Adrenal gland (tissue), 5 donors: Measurements from ENCODE around the gene PAX6.

ENCODE experiments used
- POLR2A ChIP-seq, 2 donors: fragments of 450-650 bp; IDR thresholded peaks; one replicate each; pipeline ENCODE4 v1.6.1; 2017; ENCODE audit warnings: antibody characterized with exemption in 2 of 2, mild to moderate bottlenecking in 2 of 2, moderate library complexity in 1 of 2
- TF ChIP-seq, protein P1 (sequence below), 6 experiments: fragments of 450-650 bp in 4 of 6; fragments of 200-600 bp in 2 of 6; sonication (generic) in 1 of 6; IDR thresholded peaks; 1 replicate in 5 of 6; 2 replicates in 1 of 6; pipeline versions ENCODE4 v1.5.1 to v1.8.0; 2016 to 2021; ENCODE audit warnings: antibody characterized with exemption in 6 of 6, mild to moderate bottlenecking in 2 of 6, moderate library complexity in 1 of 6
- donor health status: DM: no; HTN: no; CAD: no.

GRCh38 chr11:31855466-31855865 is 44.3 kb upstream of the PAX6 start:
- TF ChIP-seq, protein P1, sequence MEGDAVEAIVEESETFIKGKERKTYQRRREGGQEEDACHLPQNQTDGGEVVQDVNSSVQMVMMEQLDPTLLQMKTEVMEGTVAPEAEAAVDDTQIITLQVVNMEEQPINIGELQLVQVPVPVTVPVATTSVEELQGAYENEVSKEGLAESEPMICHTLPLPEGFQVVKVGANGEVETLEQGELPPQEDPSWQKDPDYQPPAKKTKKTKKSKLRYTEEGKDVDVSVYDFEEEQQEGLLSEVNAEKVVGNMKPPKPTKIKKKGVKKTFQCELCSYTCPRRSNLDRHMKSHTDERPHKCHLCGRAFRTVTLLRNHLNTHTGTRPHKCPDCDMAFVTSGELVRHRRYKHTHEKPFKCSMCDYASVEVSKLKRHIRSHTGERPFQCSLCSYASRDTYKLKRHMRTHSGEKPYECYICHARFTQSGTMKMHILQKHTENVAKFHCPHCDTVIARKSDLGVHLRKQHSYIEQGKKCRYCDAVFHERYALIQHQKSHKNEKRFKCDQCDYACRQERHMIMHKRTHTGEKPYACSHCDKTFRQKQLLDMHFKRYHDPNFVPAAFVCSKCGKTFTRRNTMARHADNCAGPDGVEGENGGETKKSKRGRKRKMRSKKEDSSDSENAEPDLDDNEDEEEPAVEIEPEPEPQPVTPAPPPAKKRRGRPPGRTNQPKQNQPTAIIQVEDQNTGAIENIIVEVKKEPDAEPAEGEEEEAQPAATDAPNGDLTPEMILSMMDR (IDR thresholded peaks at IDR 0.05) = no peak
- no peak for TF ChIP-seq POLR2A (IDR thresholded peaks at IDR 0.05)
